ENCODE data around the gene ZNF865. TPM values are rescaled to one million over a fixed set of nuclear protein-coding genes. Genes with fewer than 3 reads are reported as not detected.
A peak's percentile ranks its signal among the peaks of the same experiment; 100 is the strongest.

Gene ZNF865
- total RNA-seq, 1 donor from 2014 or later: 16.1 TPM

GRCh38 chr19:55605207-55605636 is 225 bp upstream of the ZNF865 start:
- no peak for TF ChIP-seq CTCF (IDR thresholded peaks at IDR 0.05)
- H3K27me3 Mint-ChIP-seq (ENCODE audit: low read depth): no peaks in the 10 kb centered on the region
- peaks cover 37% of the 10 kb centered on the region for H3K4me1 Mint-ChIP-seq (ENCODE audit: low read depth)
- H3K27ac Mint-ChIP-seq (ENCODE audit: unreplicated experiment): peak overlapping the region; percentile 98
- H3K36me3 Mint-ChIP-seq (ENCODE audit: low read depth): peaks cover 13% of the 10 kb centered on the region
- H3K4me3 Mint-ChIP-seq (ENCODE audit: unreplicated experiment): peak overlapping the region; percentile 81
- DNase-seq (ENCODE audit: low spot score): peak; percentile 100
- peaks cover 5% of the 10 kb centered on the region for H3K9me3 Mint-ChIP-seq (ENCODE audit: low read depth)

GRCh38 chr19:55606471-55606787 is 982 bp downstream of the ZNF865 start:
- H3K27ac Mint-ChIP-seq (ENCODE audit: unreplicated experiment): peak overlapping the region; percentile 92
- TF ChIP-seq CTCF (IDR thresholded peaks at IDR 0.05): peak; percentile 58
- DNase-seq (ENCODE audit: low spot score): no peak
- H3K9me3 Mint-ChIP-seq (ENCODE audit: low read depth): peaks cover 5% of the 10 kb centered on the region
- peak overlapping the region; percentile 88 for H3K4me3 Mint-ChIP-seq (ENCODE audit: unreplicated experiment)
- H3K27me3 Mint-ChIP-seq (ENCODE audit: low read depth): no peaks in the 10 kb centered on the region
- H3K4me1 Mint-ChIP-seq (ENCODE audit: low read depth): peaks cover 39% of the 10 kb centered on the region
- peaks cover 13% of the 10 kb centered on the region for H3K36me3 Mint-ChIP-seq (ENCODE audit: low read depth)

GRCh38 chr19:55606817-55607216 is 1.4 kb downstream of the ZNF865 start:
- TF ChIP-seq CTCF (IDR thresholded peaks at IDR 0.05): no peak
- Mint-ChIP-seq H3K27ac (ENCODE audit: unreplicated experiment) (peak overlapping the region; percentile 92), H3K9me3 (ENCODE audit: low read depth) (peaks cover 5% of the 10 kb centered on the region), H3K4me3 (ENCODE audit: unreplicated experiment) (peak overlapping the region; percentile 88), H3K4me1 (ENCODE audit: low read depth) (peaks cover 35% of the 10 kb centered on the region), H3K27me3 (ENCODE audit: low read depth) (no peaks in the 10 kb centered on the region), H3K36me3 (ENCODE audit: low read depth) (peaks cover 13% of the 10 kb centered on the region)
- no peak for DNase-seq (ENCODE audit: low spot score)

DNA sequence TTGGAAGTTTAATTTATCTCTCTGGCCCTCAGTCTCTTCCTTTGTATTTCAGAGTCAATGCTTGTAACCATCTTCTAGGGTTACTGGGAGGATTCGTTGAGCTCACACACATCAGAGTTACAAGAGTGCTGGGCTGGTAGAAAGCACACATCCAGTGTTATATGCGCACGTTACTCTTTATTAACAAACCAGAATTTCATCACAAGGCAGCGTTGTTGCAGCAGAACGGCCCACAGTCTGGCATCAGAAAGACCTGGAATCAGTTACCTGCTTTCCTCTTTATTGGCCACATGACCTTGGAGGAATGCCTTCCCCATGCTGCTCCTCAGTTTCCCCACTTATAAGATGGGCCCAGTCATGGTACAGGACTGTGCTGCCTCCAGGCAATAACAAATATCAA is 3.9 kb downstream of the ZNF865 start:
- no peaks in the 10 kb centered on the region for H3K27me3 Mint-ChIP-seq (ENCODE audit: low read depth)
- TF ChIP-seq CTCF (IDR thresholded peaks at IDR 0.05): no peak
- peaks cover 5% of the 10 kb centered on the region for H3K9me3 Mint-ChIP-seq (ENCODE audit: low read depth)
- H3K4me1 Mint-ChIP-seq (ENCODE audit: low read depth): peaks cover 35% of the 10 kb centered on the region
- DNase-seq (ENCODE audit: low spot score): no peak
- no peak overlapping the region for H3K4me3 Mint-ChIP-seq (ENCODE audit: unreplicated experiment)
- no peak overlapping the region for H3K27ac Mint-ChIP-seq (ENCODE audit: unreplicated experiment)
- H3K36me3 Mint-ChIP-seq (ENCODE audit: low read depth): peaks cover 13% of the 10 kb centered on the region

DNA sequence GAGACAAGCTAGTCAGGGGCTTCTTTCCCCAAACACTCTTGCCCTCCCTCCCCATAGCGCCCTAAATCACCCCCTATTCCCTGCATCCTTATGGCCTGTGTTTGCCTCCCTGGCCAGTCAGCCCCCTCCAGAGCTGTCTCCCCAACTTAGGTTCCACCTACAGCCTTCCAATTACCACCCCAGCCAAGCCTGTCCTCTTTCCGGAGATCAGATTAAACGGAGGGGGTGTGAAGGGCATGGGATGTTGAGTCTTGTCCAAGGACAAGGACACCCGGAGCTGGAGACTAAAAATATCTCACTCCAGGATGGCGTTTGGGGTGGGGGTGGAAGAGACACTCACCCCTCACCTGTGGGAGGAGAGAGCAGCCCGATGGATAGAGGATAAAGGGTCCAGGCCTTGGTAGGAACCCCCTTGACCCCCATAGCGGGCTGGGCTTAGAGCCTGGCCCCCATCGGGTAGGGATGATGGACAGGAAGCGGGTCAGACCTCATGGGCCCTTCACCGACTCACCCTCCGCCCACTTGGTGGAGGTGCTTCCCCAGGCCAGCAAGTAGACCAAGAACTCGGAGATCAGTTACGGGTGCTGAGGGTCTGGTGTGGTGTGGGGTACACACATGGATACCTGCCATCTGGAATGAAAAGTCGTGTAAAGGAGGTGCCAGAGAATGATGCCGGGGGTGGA is 6.0 kb downstream of the ZNF865 start:
- H3K27ac Mint-ChIP-seq (ENCODE audit: unreplicated experiment): peak overlapping the region; percentile 36
- peaks cover 13% of the 10 kb centered on the region for H3K36me3 Mint-ChIP-seq (ENCODE audit: low read depth)
- no peak for TF ChIP-seq CTCF (IDR thresholded peaks at IDR 0.05)
- H3K4me3 Mint-ChIP-seq (ENCODE audit: unreplicated experiment): no peak overlapping the region
- no peaks in the 10 kb centered on the region for H3K27me3 Mint-ChIP-seq (ENCODE audit: low read depth)
- no peak for DNase-seq (ENCODE audit: low spot score)
- H3K4me1 Mint-ChIP-seq (ENCODE audit: low read depth): peaks cover 26% of the 10 kb centered on the region
- peaks cover 5% of the 10 kb centered on the region for H3K9me3 Mint-ChIP-seq (ENCODE audit: low read depth)

Data from chondrocyte (in vitro differentiated cells).